B cell (primary cell): Measurements from ENCODE around the gene CCNI2. TPM values are rescaled to one million over a fixed set of nuclear protein-coding genes. Genes with fewer than 3 reads are reported as not detected.

ENCODE experiments used
- ATAC-seq: fragments of 200-7000 bp; cut with Tn5 transposase; one replicate; pipeline ENCODE4 v1.10.0; 2021; ENCODE audit warnings: low read depth, mild to moderate bottlenecking, moderate number of reproducible peaks, moderate library complexity
- CTCF ChIA-PET: fragments of 350-600 bp; sonication (Branson Sonifier 250); formaldehyde crosslinking; loops from one replicate; lab custom pipeline; 2021; ENCODE audit warnings: antibody characterized with exemption, inconsistent platforms; lab: Charles Lee
- POLR2A ChIA-PET: fragments of 350-600 bp; sonication (Branson Sonifier 250); formaldehyde crosslinking; loops from one replicate; lab custom pipeline; 2021; ENCODE audit warnings: antibody characterized with exemption; lab: Charles Lee
- DNase-seq: peaks from one replicate; pipeline ENCODE4 v3.0.0; 2013
- H2AFZ ChIP-seq: 2 replicates; pipeline ENCODE4 v1.6.1; 2012; ENCODE audit warnings: mild to moderate bottlenecking, low read depth, low read length; ENCODE audit not compliant: insufficient read depth, poor library complexity, severe bottlenecking
- H3K27ac ChIP-seq, 2 donors: 1 replicate in 1 of 2; 2 replicates in 1 of 2; pipeline ENCODE4 v1.5.1; 2012 to 2013; ENCODE audit warnings: low read length in 2 of 2, mild to moderate bottlenecking in 2 of 2, moderate library complexity in 1 of 2
- H3K27me3 ChIP-seq, 4 experiments: fragments of 200-600 bp in 1 of 4; sonication (generic) in 1 of 4; replicated peaks in 1 of 4; 1 replicate in 2 of 4; 2 replicates in 2 of 4; pipeline versions ENCODE4 v1.6.1 to v1.7.0; 2013 to 2016; ENCODE audit warnings: low read length in 3 of 4, mild to moderate bottlenecking in 2 of 4, mixed read lengths in 1 of 4, moderate library complexity in 1 of 4; ENCODE audit not compliant: insufficient read depth in 4 of 4, control insufficient read depth in 3 of 4; ENCODE audit errors: control extremely low read depth in 1 of 4
- H3K36me3 ChIP-seq, 2 experiments: replicated peaks in 1 of 2; 1 replicate in 1 of 2; 2 replicates in 1 of 2; pipeline versions ENCODE4 v1.6.1 to v1.7.1; 2013; ENCODE audit warnings: low read length in 1 of 2; ENCODE audit not compliant: insufficient read depth in 2 of 2, control insufficient read depth in 1 of 2; ENCODE audit errors: control extremely low read depth in 1 of 2, extremely low read depth in 1 of 2
- H3K4me1 ChIP-seq, 2 donors: fragments of 200-600 bp in 1 of 2; sonication (generic) in 1 of 2; 1 replicate in 1 of 2; 2 replicates in 1 of 2; pipeline versions ENCODE4 v1.5.1 to v1.6.1; 2013 to 2017; ENCODE audit warnings: low read length in 2 of 2; ENCODE audit not compliant: control insufficient read depth in 2 of 2, insufficient read depth in 2 of 2
- H3K4me2 ChIP-seq: replicated peaks from 2 replicates; pipeline ENCODE3; 2012; ENCODE audit warnings: mild to moderate bottlenecking, low read depth, low read length; ENCODE audit not compliant: poor library complexity, severe bottlenecking
- H3K4me3 ChIP-seq, 5 experiments: fragments of 200-600 bp in 1 of 5; sonication (generic) in 1 of 5; 1 replicate in 3 of 5; 2 replicates in 2 of 5; pipeline versions ENCODE4 v1.5.1 to v1.7.0; 2011 to 2016; ENCODE audit warnings: low read length in 4 of 5, mild to moderate bottlenecking in 4 of 5, low read depth in 2 of 5, control low read depth in 1 of 5, moderate library complexity in 1 of 5; ENCODE audit not compliant: insufficient read depth in 1 of 5; ENCODE audit errors: control extremely low read depth in 1 of 5, extremely low read depth in 1 of 5
- H3K79me2 ChIP-seq: fragments of 200-600 bp; sonication (generic); one replicate; pipeline ENCODE4 v1.6.0; 2016; ENCODE audit warnings: low read length; ENCODE audit not compliant: control insufficient read depth, insufficient read depth
- H3K9ac ChIP-seq: fragments of 200-600 bp; sonication (generic); 2 replicates; pipeline ENCODE4 v1.6.1; 2017; ENCODE audit warnings: mild to moderate bottlenecking, low read length, moderate library complexity
- H3K9me3 ChIP-seq, 3 donors: one replicate each; pipeline versions ENCODE4 v1.6.1 to v1.7.1; 2013; ENCODE audit warnings: low read length in 2 of 3; ENCODE audit not compliant: control insufficient read depth in 2 of 3, insufficient read depth in 1 of 3; ENCODE audit errors: control extremely low read depth in 1 of 3
- H4K20me1 ChIP-seq: 2 replicates; pipeline ENCODE4 v1.6.0; 2012; ENCODE audit warnings: mild to moderate bottlenecking, low read length; ENCODE audit not compliant: insufficient read depth, control insufficient read depth, poor library complexity, severe bottlenecking
- H3K27ac Mint-ChIP-seq: one replicate; pipeline ENCODE4 v1.8.0; 2021; ENCODE audit warnings: mixed read lengths
- H3K27me3 Mint-ChIP-seq: one replicate; pipeline ENCODE4 v1.8.0; 2021; ENCODE audit warnings: mixed read lengths
- H3K4me1 Mint-ChIP-seq: one replicate; pipeline ENCODE4 v1.8.0; 2021; ENCODE audit warnings: mixed read lengths
- H3K4me3 Mint-ChIP-seq: one replicate; pipeline ENCODE4 v1.8.0; 2021; ENCODE audit warnings: mixed read lengths
- H3K9me3 Mint-ChIP-seq: one replicate; pipeline ENCODE4 v1.8.0; 2022; ENCODE audit warnings: mixed read lengths; ENCODE audit not compliant: insufficient read depth
- EZH2 ChIP-seq: IDR thresholded peaks from 2 replicates; pipeline ENCODE4 v1.6.1; 2012; ENCODE audit warnings: borderline replicate concordance, low read depth, mild to moderate bottlenecking, moderate library complexity, low read length; ENCODE audit not compliant: insufficient read depth, poor library complexity, severe bottlenecking
- WGBS: methylation state at CpG from one replicate; pipeline ENCODE4 v1.1.5; 2013; ENCODE audit warnings: missing lambda C conversion rate; ENCODE audit not compliant: insufficient coverage; 5-methylcytosine and 5-hydroxymethylcytosine counted together
- intact Hi-C: fragments of 100-400 bp; cut with micrococcal nuclease; formaldehyde crosslinking; loops from one replicate; pipeline ENCODE4 v1.10.0; 2022
- polyA plus RNA-seq: library from polyadenylated mRNA; depleted of rRNA; stranded (reverse); fragments of >200 nt; gene quantifications from 2 replicates; pipeline ENCODE4 v1.2.3, GENCODE V29; 2012
- total RNA-seq, 2 donors: library from RNA; stranded (reverse); fragments of 120-200 nt in 1 of 2; gene quantifications; 1 replicate in 1 of 2; 2 replicates in 1 of 2; pipeline versions ENCODE4 v1.2.3 to v1.2.4, GENCODE V29; 2013 to 2022
- TF ChIP-seq, protein P1 (sequence below): fragments of 200-600 bp; IDR thresholded peaks from one replicate; pipeline ENCODE4 v1.8.0; 2022; ENCODE audit warnings: antibody characterized with exemption, mild to moderate bottlenecking

Gene CCNI2
- total and polyA plus RNA-seq, 2 donors (not counting 1 experiment from before 2014, with no cell fraction given): 0.39 to 2.0 TPM

DNA sequence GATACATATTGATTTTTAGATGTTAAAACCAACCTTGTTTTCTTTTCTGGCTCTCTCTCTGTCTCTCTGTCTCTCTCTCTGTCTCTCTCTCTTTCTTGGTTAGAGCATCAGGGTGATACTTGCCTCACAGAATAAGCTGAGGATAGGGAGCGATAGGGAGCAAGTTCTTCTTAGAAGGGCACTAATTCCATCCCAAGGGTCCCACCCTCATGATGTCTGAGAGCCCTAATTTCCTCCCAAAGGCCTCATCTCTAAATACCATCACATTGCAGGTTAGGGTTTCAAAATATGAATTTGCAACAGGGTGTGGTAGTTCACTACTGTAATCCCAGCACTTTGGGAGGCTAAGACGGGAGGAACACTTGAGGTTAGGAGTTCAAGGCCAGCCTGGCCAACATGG lies 5.1 kb upstream of the CCNI2 start:
- CTCF ChIA-PET: no interaction called here
- POLR2A ChIA-PET: no interaction called here
- peaks cover 16% of the 10 kb centered on the region for H3K4me1 Mint-ChIP-seq
- Histone ChIP-seq H3K4me1 (peaks cover 9 to 13% of the 10 kb centered on the region in 2 donors), H3K27me3 (peaks cover 0 to 30% (median 18%) of the 10 kb centered on the region in 4 experiments), H3K9me3 (peaks cover 3 to 9% (median 4%) of the 10 kb centered on the region in 3 donors), H3K36me3 (no peaks in the 10 kb centered on the region), H3K4me3 (no peak overlapping the region), H2AFZ (no peak overlapping the region), H3K4me2 (no peak overlapping the region), H3K27ac (no peak overlapping the region), H3K79me2 (peaks cover under 1% of the 10 kb centered on the region), H3K9ac (no peak overlapping the region), H4K20me1 (no peaks in the 10 kb centered on the region)
- WGBS: 100% methylated on average over 1 of the region's 2 CpGs
- DNase-seq (no peak), ATAC-seq (no peak)
- TF ChIP-seq, protein P1, sequence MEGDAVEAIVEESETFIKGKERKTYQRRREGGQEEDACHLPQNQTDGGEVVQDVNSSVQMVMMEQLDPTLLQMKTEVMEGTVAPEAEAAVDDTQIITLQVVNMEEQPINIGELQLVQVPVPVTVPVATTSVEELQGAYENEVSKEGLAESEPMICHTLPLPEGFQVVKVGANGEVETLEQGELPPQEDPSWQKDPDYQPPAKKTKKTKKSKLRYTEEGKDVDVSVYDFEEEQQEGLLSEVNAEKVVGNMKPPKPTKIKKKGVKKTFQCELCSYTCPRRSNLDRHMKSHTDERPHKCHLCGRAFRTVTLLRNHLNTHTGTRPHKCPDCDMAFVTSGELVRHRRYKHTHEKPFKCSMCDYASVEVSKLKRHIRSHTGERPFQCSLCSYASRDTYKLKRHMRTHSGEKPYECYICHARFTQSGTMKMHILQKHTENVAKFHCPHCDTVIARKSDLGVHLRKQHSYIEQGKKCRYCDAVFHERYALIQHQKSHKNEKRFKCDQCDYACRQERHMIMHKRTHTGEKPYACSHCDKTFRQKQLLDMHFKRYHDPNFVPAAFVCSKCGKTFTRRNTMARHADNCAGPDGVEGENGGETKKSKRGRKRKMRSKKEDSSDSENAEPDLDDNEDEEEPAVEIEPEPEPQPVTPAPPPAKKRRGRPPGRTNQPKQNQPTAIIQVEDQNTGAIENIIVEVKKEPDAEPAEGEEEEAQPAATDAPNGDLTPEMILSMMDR: no peak
- no peak for TF ChIP-seq EZH2
- H3K27ac Mint-ChIP-seq: no peak overlapping the region
- intact Hi-C loops: no loop called here
- H3K27me3 Mint-ChIP-seq: peaks cover 28% of the 10 kb centered on the region
- H3K9me3 Mint-ChIP-seq: no peaks in the 10 kb centered on the region
- no peak overlapping the region for H3K4me3 Mint-ChIP-seq

DNA sequence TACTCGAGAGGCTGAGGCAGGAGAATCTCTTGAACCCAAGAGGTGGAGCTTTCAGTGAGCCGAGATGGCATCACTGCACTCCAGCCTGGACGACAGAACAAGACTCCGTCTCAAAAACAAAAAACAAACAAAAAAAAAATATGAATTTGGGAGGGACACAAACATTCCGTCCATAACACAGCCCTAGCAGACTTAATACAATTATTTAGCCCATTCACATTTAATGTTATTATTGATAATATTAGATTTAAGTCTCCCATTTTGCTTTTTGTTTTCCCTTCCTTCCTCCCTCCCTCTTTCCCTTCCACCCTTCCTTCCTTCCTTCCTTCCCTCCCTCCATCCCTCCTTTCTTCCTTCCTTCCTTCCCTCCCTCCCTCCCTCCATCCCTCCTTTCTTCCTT lies 4.6 kb upstream of the CCNI2 start:
- H3K27me3 Mint-ChIP-seq: peaks cover 28% of the 10 kb centered on the region
- H3K4me3 ChIP-seq: no peak overlapping the region
- 89% methylated on average over 2 of the region's 5 CpGs for WGBS

More for the DNA sequence above, 4.6 kb upstream of the CCNI2 start:
- Histone ChIP-seq H3K79me2 (no peaks in the 10 kb centered on the region), H3K9ac (no peak overlapping the region), H2AFZ (no peak overlapping the region), H4K20me1 (no peaks in the 10 kb centered on the region), H3K4me2 (no peak overlapping the region), H3K36me3 (no peaks in the 10 kb centered on the region), H3K27me3 (peaks cover 0 to 33% (median 18%) of the 10 kb centered on the region in 4 experiments), H3K27ac (no peak overlapping the region), H3K4me1 (peaks cover 9 to 11% of the 10 kb centered on the region in 2 donors), H3K9me3 (peaks cover 3 to 9% (median 4%) of the 10 kb centered on the region in 3 donors)
- Mint-ChIP-seq H3K27ac (no peak overlapping the region), H3K4me3 (no peak overlapping the region), H3K9me3 (no peaks in the 10 kb centered on the region), H3K4me1 (peaks cover 11% of the 10 kb centered on the region)
- intact Hi-C loops: no loop called here
- ChIA-PET POLR2A (no interaction called here), CTCF (no interaction called here)
- ATAC-seq (no peak), DNase-seq (no peak)
- TF ChIP-seq, protein P1: no peak
- no peak for TF ChIP-seq EZH2
